RWPE2 (cell line): ENCODE results near the gene NELFB.

Experiments
- ATAC-seq: fragments of 200-7000 bp; cut with Tn5 transposase; 3 replicates; pipeline ENCODE4 v1.9.1; 2021; ENCODE audit warnings: low read depth
- DNase-seq: peaks from one replicate; pipeline ENCODE4 v3.0.0-alpha.2; 2020; ENCODE audit warnings: low spot score
- H3K27ac ChIP-seq: fragments of 450-650 bp; 2 replicates; pipeline ENCODE4 v1.5.1; 2017; ENCODE audit warnings: mild to moderate bottlenecking; ENCODE audit not compliant: poor library complexity, severe bottlenecking
- H3K27me3 ChIP-seq: fragments of 250-450 bp; sonication (Bioruptor Pico); 2 replicates; pipeline ENCODE4 v1.5.1; 2021; ENCODE audit warnings: mild to moderate bottlenecking, moderate library complexity; ENCODE audit not compliant: insufficient read depth, poor library complexity, severe bottlenecking
- H3K36me3 ChIP-seq: fragments of 250-450 bp; sonication (Bioruptor Pico); 2 replicates; pipeline ENCODE4 v1.5.1; 2020; ENCODE audit warnings: low read depth, mild to moderate bottlenecking, moderate library complexity
- H3K4me1 ChIP-seq: fragments of 250-450 bp; sonication (Bioruptor Pico); 2 replicates; pipeline ENCODE4 v1.5.1; 2021; ENCODE audit warnings: mild to moderate bottlenecking, moderate library complexity; ENCODE audit not compliant: insufficient read depth, poor library complexity, severe bottlenecking
- H3K4me3 ChIP-seq: fragments of 250-450 bp; sonication (Bioruptor Pico); 2 replicates; pipeline ENCODE4 v1.5.1; 2021; ENCODE audit warnings: mild to moderate bottlenecking, moderate library complexity; ENCODE audit not compliant: severe bottlenecking
- H3K9me3 ChIP-seq: fragments of 250-450 bp; sonication (Bioruptor Pico); 2 replicates; pipeline ENCODE4 v1.5.1; 2021; ENCODE audit warnings: mild to moderate bottlenecking, moderate library complexity; ENCODE audit not compliant: severe bottlenecking
- TF ChIP-seq, protein P1 (sequence below): fragments of 450-650 bp; IDR thresholded peaks from one replicate; pipeline ENCODE4 v1.5.1; 2017; ENCODE audit warnings: mild to moderate bottlenecking, moderate library complexity; ENCODE audit not compliant: poor library complexity, severe bottlenecking

NELFB gene

GRCh38 chr9:137281345-137282116 is 26.4 kb downstream of the NELFB start:
- Histone ChIP-seq H3K27ac (no peak overlapping the region), H3K4me1 (peaks cover 8% of the 10 kb centered on the region), H3K4me3 (no peak overlapping the region), H3K9me3 (no peaks in the 10 kb centered on the region), H3K27me3 (no peaks in the 10 kb centered on the region), H3K36me3 (peaks cover 42% of the 10 kb centered on the region)
- DNase-seq, result no peak
- TF ChIP-seq, protein P1, sequence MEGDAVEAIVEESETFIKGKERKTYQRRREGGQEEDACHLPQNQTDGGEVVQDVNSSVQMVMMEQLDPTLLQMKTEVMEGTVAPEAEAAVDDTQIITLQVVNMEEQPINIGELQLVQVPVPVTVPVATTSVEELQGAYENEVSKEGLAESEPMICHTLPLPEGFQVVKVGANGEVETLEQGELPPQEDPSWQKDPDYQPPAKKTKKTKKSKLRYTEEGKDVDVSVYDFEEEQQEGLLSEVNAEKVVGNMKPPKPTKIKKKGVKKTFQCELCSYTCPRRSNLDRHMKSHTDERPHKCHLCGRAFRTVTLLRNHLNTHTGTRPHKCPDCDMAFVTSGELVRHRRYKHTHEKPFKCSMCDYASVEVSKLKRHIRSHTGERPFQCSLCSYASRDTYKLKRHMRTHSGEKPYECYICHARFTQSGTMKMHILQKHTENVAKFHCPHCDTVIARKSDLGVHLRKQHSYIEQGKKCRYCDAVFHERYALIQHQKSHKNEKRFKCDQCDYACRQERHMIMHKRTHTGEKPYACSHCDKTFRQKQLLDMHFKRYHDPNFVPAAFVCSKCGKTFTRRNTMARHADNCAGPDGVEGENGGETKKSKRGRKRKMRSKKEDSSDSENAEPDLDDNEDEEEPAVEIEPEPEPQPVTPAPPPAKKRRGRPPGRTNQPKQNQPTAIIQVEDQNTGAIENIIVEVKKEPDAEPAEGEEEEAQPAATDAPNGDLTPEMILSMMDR, result no peak
- no peak for ATAC-seq

DNA sequence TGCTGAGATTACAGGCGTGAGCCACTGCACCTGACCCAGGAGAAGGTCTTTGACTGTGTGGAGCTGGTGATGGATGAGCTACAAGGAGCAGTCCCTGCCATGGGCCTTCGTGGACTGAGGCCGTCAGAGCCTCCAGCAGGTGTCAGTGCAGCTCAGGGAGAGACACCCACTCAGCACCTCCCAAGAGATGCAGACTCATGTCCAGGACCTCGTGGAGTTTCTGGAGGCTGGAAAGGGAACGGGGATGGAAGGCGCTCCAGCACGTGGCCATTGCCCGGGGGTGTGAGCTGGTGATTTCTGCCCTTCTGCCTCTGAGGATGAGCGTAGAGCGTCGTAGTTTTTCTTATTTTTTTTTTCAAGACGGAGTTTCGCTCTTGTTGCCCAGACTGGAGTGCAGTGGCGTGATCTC is 31.9 kb downstream of the NELFB start:
- ATAC-seq (peak; percentile 93), DNase-seq (no peak)
- no peaks in the 10 kb centered on the region for H3K27me3 ChIP-seq
- H3K4me3 ChIP-seq, result no peak overlapping the region
- TF ChIP-seq, protein P1, result peak; percentile 71
- H3K4me1 ChIP-seq, result no peaks in the 10 kb centered on the region
- H3K9me3 ChIP-seq, result no peaks in the 10 kb centered on the region
- H3K27ac ChIP-seq, result no peak overlapping the region
- H3K36me3 ChIP-seq, result peaks cover 17% of the 10 kb centered on the region

DNA sequence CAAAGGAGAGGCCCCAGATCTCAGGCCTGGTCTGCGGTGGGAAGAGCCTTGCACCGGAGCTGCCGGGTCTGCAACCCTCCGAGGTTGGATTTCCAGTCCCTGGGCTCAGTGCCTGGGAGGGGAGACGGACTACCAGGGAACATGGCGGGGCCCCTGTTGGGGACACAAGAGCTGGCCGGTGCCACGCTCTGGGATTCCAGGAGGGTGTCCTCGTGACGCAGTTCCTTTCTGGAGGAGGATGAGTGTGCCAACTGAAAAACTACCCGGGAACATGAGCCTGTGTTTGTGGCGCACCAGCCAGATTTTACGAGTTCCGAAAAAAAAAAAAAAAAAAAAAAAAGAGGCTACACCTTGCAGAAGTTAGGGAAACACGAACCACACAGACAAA is 38.0 kb downstream of the NELFB start:
- Histone ChIP-seq H3K27me3 (no peaks in the 10 kb centered on the region), H3K36me3 (no peaks in the 10 kb centered on the region), H3K27ac (no peak overlapping the region), H3K9me3 (no peaks in the 10 kb centered on the region), H3K4me1 (no peaks in the 10 kb centered on the region), H3K4me3 (no peak overlapping the region)
- TF ChIP-seq, protein P1, result no peak
- ATAC-seq, result no peak
- no peak for DNase-seq

DNA sequence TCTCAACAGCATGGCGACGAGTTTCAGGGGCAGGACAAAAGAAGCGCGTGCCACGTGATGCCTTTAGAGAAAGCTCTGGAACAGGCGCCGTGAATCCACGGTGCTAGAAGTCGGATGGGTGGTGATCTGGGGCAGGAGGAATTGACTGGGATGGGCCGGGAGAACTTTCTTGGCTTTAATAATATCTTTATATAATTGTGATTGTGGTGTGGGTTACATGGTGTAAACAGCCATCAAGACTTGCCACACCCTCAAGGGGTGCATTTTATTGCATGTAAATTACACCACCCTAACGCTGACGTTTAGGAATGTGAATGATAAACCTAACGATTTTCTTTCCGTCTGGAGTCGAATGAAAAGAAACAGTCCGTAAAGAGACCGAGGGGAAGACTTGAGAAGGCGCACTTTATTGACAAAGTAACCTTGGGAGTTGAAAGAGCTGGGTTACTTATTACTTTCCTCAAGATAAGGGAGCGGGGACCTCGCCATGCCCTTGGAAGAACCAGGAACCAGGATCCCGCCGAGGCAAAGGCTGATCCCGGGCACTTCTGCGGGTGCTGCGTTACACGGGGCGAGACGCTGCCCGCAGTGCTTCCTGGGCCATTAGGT is 38.5 kb downstream of the NELFB start:
- no peak overlapping the region for H3K4me3 ChIP-seq

More for the DNA sequence above, 38.5 kb downstream of the NELFB start:
- H3K4me1 ChIP-seq, result no peaks in the 10 kb centered on the region
- DNase-seq (no peak), ATAC-seq (no peak)
- H3K27me3 ChIP-seq, result no peaks in the 10 kb centered on the region
- H3K36me3 ChIP-seq, result no peaks in the 10 kb centered on the region
- no peak overlapping the region for H3K27ac ChIP-seq
- H3K9me3 ChIP-seq, result no peaks in the 10 kb centered on the region
- TF ChIP-seq, protein P1, result no peak
